HS-5 (cell line): Measurements from ENCODE around the gene UXT.
"Not testable (repeated sequence)": the region's sequence is repeated elsewhere in the genome, so short reads cannot be mapped to it uniquely, and the experiment has no call there.

Experiments
- DNase-seq: peaks from one replicate; pipeline ENCODE4 v3.0.0-alpha.2; 2012; ENCODE audit warnings: low read depth

The UXT gene

GRCh38 chrX:47614618-47615017 lies 44.4 kb downstream of the UXT start:
- no peak for DNase-seq

GRCh38 chrX:47613082-47613481 lies 45.9 kb downstream of the UXT start:
- no peak for DNase-seq

GRCh38 chrX:47612418-47612817 lies 46.6 kb downstream of the UXT start:
- no peak for DNase-seq

GRCh38 chrX:47611926-47612325 lies 47.1 kb downstream of the UXT start:
- DNase-seq = no peak

GRCh38 chrX:47611489-47611888 lies 47.5 kb downstream of the UXT start:
- DNase-seq = no peak

- DNase-seq = no peak
These were observed 48.5 kb downstream of the UXT start for GRCh38 chrX:47610511-47610910.

- no peak for DNase-seq
These were observed 50.7 kb downstream of the UXT start for GRCh38 chrX:47608130-47608810.

- DNase-seq = no peak
These were observed 51.9 kb downstream of the UXT start for GRCh38 chrX:47607091-47607490.

GRCh38 chrX:47605024-47605423 lies 54.0 kb downstream of the UXT start:
- DNase-seq = no peak

- not testable (repeated sequence) for DNase-seq
These were observed 55.9 kb downstream of the UXT start for GRCh38 chrX:47603125-47603524.
